ENCODE results near the gene REM1. TPM values are rescaled to one million over a fixed set of nuclear protein-coding genes. Genes with fewer than 3 reads are reported as not detected.
"Not testable (repeated sequence)": the region's sequence is repeated elsewhere in the genome, so short reads cannot be mapped to it uniquely, and the experiment has no call there.

Gene REM1
- total RNA-seq (not detected in 2 replicates), polyA plus RNA-seq (not detected in 2 replicates)

- no peak for DNase-seq (ENCODE audit: low read depth in 1 of 2, low spot score in 1 of 2)
- no peak for TF ChIP-seq CTCF (IDR thresholded peaks at IDR 0.05; ENCODE audit: low read depth, low read length)
- Histone ChIP-seq H3K9me3 (ENCODE audit: low read depth) (no peaks in the 10 kb centered on the region), H3K4me3 (no peak within 1 kb of the TSS), H3K27me3 (no peaks in the 10 kb centered on the region), H3K36me3 (no peaks in the 10 kb centered on the region), H3K4me1 (ENCODE audit: low read depth) (no peaks in the 10 kb centered on the region), H3K27ac (no peak within 1 kb of the TSS)
These were observed at the start of gene REM1, which contains the start of gene DEFB124 for GRCh38 chr20:31474758-31475427. Gene REM1, plus strand, starts transcription at chr20:31475288. Its CDS starts 1,158 bp downstream, at chr20:31476446. Gene DEFB124, minus strand, starts transcription at chr20:31475127. Its CDS starts 2,114 bp downstream, at chr20:31473013.

- Histone ChIP-seq H3K36me3 (no peaks in the 10 kb centered on the region), H3K4me3 (no peak overlapping the region), H3K27ac (no peak overlapping the region), H3K9me3 (ENCODE audit: low read depth) (no peaks in the 10 kb centered on the region), H3K27me3 (no peaks in the 10 kb centered on the region), H3K4me1 (ENCODE audit: low read depth) (no peaks in the 10 kb centered on the region)
- no peak for DNase-seq (ENCODE audit: low read depth in 1 of 2, low spot score in 1 of 2)
- no peak for TF ChIP-seq CTCF (IDR thresholded peaks at IDR 0.05; ENCODE audit: low read depth, low read length)
These were observed 49.3 kb upstream of the REM1 start for GRCh38 chr20:31425797-31426196.

- H3K27ac ChIP-seq; H3K27me3 ChIP-seq; H3K9me3 ChIP-seq (ENCODE audit: low read depth); H3K4me1 ChIP-seq (ENCODE audit: low read depth); H3K36me3 ChIP-seq; DNase-seq (ENCODE audit: low read depth in 1 of 2, low spot score in 1 of 2); H3K4me3 ChIP-seq: not testable (repeated sequence)
These were observed 48.1 kb upstream of the REM1 start for GRCh38 chr20:31426891-31427551.

GRCh38 chr20:31427576-31427975 lies 47.5 kb upstream of the REM1 start:
- H3K4me3 ChIP-seq; H3K27ac ChIP-seq; DNase-seq (ENCODE audit: low read depth in 1 of 2, low spot score in 1 of 2); H3K4me1 ChIP-seq (ENCODE audit: low read depth); H3K36me3 ChIP-seq; H3K27me3 ChIP-seq; H3K9me3 ChIP-seq (ENCODE audit: low read depth): not testable (repeated sequence)

- DNase-seq (ENCODE audit: low read depth in 1 of 2, low spot score in 1 of 2), result no peak
- TF ChIP-seq CTCF (IDR thresholded peaks at IDR 0.05; ENCODE audit: low read depth, low read length), result no peak
- Histone ChIP-seq H3K4me1 (ENCODE audit: low read depth) (no peaks in the 10 kb centered on the region), H3K36me3 (no peaks in the 10 kb centered on the region), H3K9me3 (ENCODE audit: low read depth) (no peaks in the 10 kb centered on the region), H3K4me3 (no peak overlapping the region), H3K27me3 (no peaks in the 10 kb centered on the region), H3K27ac (no peak overlapping the region)
These were observed 44.4 kb upstream of the REM1 start for GRCh38 chr20:31430568-31431115.

- no peak for DNase-seq (ENCODE audit: low read depth in 1 of 2, low spot score in 1 of 2)
- no peak within 1 kb of the TSS for H3K27ac ChIP-seq
These were observed 35.0 kb upstream of the REM1 start, which contains the start of gene DEFB123 for GRCh38 chr20:31440012-31440659. Gene DEFB123, plus strand, starts transcription at chr20:31440632. Its CDS starts 67 bp downstream, at chr20:31440699.

More at GRCh38 chr20:31440012-31440659, 35.0 kb upstream of the REM1 start, which contains the start of gene DEFB123:
- Histone ChIP-seq H3K9me3 (ENCODE audit: low read depth) (no peaks in the 10 kb centered on the region), H3K27me3 (no peaks in the 10 kb centered on the region), H3K4me1 (ENCODE audit: low read depth) (no peaks in the 10 kb centered on the region), H3K4me3 (no peak within 1 kb of the TSS), H3K36me3 (no peaks in the 10 kb centered on the region)
- no peak for TF ChIP-seq CTCF (IDR thresholded peaks at IDR 0.05; ENCODE audit: low read depth, low read length)

All from cardiac muscle cell (in vitro differentiated cells and primary cell).